ENCODE results near the gene LPIN2.

DNA sequence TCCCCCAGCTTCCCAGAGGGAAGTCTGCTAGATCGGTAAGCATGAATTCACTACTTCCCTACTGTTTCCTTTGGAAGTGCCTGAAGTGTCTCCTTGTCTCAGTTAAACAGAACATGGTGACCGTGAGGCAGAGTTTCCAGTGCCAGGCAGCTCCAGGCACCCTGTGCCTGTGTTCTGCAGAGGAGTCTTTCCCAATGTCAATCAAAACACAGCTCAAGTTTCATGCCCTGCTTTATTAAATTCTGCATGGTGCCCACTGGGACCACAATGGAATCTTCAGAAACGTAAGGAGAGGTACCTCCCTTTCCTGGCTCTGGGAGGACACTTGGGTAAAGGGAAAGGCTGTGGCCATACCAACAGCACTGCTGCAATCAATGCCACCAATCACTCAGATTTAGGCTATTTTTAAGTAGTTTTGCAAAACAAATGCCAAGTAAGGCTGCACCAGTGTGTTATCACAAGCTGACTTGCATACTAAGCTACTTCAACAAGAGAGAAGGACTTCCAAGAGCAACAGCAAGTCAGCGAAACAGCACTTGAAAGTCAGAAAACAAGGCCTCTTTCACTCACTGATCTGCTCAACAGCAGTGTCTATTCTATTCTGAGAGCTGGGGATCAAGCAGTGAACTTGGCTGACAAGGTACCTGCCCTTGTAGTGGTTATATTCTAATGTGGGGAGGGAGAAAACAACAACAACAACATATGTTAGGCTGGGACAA, 14.9 kb downstream of the LPIN2 start:
- TF ChIP-seq, protein P1, sequence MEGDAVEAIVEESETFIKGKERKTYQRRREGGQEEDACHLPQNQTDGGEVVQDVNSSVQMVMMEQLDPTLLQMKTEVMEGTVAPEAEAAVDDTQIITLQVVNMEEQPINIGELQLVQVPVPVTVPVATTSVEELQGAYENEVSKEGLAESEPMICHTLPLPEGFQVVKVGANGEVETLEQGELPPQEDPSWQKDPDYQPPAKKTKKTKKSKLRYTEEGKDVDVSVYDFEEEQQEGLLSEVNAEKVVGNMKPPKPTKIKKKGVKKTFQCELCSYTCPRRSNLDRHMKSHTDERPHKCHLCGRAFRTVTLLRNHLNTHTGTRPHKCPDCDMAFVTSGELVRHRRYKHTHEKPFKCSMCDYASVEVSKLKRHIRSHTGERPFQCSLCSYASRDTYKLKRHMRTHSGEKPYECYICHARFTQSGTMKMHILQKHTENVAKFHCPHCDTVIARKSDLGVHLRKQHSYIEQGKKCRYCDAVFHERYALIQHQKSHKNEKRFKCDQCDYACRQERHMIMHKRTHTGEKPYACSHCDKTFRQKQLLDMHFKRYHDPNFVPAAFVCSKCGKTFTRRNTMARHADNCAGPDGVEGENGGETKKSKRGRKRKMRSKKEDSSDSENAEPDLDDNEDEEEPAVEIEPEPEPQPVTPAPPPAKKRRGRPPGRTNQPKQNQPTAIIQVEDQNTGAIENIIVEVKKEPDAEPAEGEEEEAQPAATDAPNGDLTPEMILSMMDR (IDR thresholded peaks at IDR 0.05 in 4 of 5, conservative IDR thresholded peaks at IDR 0.05 in 1 of 5), result no peak
- no peak for TF ChIP-seq POLR2A (IDR thresholded peaks at IDR 0.05)

Measured in gastrocnemius medialis (tissue), 4 donors.